Activated gamma-delta T cell (primary cell): ENCODE measurements around the gene AGAP1.

Experiments
- DNase-seq: peaks from one replicate; lab custom pipeline; 2025; lab: John Stamatoyannopoulos, UW

Gene AGAP1

DNA sequence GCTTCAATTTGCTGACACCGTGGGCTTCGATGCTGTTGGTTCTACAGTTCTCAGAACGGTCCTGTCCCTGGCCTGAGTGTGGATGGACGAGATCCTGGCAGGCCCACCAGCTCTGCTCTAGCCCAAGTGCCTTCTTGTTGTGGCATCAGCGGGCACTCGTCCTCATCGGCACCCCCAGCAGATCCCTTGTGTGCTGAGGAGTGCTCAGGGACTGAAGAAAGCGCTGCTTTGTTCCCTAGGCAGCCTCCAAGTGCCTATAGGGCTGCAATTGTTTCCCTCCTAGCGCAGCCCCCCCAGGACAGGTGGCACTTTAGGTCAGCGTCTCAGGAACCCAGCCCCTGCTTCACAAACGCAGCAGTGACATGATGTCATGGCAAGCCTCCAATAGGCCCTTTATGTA, 217.7 kb downstream of the AGAP1 start:
- DNase-seq, result no peak

DNA sequence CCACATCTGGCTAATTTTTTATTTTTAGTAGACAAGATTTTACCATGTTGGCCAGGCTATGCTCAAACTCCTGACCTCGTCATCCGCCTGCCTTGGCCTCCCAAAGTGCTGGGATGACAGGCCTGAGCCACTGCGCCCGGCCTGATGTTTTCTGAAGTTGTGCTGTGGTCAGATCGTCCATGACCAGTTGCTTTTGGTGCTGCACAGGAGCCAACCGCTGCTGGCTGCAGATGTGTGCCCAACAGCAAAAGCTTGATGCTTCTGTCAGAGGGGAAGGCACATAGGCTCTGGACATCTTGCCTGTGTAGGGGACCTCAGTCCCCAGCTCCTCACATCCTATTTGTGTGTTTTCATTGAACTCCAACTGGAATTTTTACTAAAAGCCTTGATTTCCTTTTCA, 218.3 kb downstream of the AGAP1 start:
- DNase-seq, result no peak

DNA sequence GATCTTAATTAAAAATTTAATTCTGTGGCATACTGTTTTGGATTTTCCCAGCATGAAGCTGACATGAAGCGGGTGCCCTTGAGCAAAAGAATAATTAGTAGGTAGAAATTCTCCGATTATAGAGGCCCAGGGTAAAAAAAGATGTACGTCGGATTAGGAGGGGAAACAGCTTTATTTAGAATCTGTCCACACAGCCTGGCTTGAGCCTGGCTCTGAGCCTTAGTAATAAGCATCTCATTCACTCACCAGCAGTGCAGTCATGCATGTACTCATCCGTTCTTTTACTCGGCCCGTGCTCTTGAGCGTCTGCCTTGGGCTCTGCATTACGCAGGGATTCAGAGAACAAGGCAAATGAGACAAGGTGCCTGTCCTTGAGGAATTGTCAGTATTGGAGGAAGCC, 219.3 kb downstream of the AGAP1 start:
- no peak for DNase-seq

DNA sequence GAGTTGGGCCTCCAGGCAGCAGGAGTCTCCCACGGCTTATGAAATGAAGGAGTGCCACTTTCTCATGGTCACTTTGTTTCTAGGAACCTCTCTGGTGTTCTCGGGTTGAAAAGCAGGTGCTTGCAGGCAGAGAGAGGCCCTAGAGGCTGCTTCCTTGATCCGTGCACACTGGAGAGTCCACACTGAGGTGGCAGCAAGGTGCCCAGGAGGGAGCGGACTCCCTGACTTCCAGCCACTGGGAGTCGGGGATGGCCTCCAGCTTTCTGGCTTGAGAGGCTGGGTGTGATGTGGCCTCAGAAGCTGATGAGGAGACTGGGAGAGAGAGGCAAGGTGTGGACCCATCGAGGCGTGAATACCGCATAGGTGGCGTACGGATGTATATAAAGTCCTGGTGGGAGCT, 221.8 kb downstream of the AGAP1 start:
- DNase-seq, result no peak

DNA sequence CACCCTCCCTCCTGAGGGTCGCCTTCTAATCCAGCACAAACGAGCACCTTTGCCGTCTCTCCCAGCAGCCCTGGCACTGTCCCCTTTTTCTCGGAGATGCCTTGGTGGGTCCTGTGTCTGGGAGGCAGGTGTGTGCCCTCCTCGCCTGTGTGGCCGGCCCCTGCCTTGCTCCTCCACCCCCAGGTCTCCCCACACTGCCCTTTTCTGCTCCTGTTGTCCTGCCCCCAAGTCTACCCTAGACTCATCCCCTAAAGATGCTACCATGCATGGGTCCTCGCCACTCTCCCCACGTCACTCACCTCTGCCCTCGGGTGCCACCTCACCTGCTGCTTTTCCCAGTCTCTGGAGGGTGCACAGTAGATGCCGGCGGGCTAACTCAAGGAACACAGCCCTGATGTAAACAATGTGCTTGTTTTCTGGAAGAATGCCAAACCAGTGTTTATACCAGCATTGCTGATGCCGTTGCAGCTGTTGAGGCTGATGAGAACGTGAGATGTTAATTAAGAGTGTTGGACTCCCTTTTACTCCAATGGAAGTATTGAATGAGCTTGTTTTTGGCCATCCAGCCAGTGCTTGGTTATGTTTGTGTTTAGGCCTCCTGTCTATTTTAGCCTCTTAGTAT, 223.1 kb downstream of the AGAP1 start:
- DNase-seq, result no peak

DNA sequence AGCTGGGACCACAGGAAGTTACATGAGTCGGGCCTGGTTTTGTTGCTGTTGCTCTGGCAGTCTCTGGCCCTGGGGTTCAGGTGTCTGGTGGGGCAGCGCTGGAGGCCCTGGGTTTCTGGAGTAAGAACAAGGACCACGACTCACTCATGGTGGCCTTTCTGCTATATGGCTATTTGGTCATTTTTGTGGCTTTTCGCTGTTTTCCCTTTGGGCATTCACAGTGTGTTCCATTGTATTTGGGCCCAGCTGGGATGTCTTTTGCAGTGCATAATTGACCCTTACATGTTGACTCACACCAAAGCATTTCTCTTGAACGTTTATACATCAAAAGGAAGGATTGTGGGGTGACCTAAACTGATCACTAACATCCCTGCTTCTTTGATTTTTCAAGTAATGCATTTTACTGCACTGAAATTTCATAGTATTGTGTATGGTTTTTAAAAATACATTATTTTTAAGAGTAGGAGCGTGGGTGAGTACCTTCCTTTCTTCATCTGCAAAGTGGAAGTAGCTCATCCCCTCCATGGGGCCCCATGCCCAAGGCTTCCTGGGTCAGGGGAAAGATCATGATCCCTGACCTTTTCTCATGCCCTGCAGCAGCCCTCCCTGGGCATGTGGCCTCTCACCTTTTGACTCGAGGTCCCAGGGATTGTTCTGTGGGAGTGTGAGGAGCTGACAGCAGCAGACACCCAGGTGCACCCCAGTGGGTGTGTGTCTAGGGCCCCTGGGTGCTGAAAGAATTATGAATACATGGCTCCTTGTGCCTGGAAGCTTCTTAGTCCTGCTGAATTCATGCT, 225.5 kb downstream of the AGAP1 start:
- DNase-seq, result no peak

DNA sequence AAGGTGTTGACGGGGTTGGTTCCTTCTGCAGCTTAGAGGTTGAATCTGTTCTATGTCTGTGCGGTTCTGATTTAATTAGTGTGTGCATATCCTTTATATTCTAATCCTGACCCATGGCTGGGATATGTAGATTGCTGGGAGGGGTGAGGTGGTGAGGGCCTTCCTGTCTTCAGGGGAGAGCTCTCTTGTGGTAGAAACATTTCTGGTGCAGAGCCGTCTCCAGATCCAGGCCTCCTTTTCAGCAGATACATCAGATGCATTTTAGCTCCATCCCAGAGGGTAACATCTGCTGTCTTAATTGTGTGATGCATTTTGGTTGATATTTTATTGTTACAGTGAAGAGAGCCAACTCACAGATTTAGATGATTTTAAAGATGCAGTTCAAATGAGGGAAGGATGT, 227.8 kb downstream of the AGAP1 start:
- DNase-seq, result no peak

DNA sequence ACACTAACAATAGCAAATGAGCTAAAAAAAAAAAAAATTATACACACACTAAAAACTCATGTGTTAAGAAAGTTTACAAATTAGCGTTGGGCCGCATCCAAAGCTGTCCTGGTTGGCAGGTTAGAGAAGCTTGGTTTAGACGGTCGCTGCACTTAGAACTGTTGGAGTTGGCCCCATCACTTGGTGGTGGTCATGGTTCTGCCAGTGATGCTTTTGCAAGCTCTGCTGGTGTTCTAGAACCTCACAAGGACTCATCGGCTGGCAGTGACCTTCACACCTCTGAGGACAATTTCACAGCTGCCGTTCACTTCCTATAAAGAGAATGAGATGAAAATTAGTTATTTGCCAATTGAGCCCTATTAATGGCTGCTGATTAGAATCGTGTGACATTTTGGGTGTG, 229.0 kb downstream of the AGAP1 start:
- DNase-seq, result no peak

DNA sequence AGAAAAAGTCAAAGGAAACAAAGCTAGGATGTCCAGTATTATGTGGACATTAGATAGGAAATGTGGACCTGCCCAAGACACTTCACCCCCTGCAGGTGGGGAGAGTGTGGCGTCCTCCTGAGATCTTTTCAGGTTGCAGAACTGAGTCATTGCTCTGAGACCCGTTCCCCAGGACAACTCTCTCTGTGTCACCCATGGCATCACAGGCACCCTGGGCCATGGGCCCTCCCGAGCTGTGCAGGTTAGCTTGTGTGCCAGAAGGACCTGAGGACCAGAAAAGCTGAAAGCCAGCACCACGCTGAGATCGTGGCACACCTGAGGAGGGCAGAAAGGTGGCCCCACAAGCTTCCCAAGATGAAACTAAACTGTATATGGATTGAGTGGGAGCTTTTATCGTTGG, 229.5 kb downstream of the AGAP1 start:
- DNase-seq, result no peak

DNA sequence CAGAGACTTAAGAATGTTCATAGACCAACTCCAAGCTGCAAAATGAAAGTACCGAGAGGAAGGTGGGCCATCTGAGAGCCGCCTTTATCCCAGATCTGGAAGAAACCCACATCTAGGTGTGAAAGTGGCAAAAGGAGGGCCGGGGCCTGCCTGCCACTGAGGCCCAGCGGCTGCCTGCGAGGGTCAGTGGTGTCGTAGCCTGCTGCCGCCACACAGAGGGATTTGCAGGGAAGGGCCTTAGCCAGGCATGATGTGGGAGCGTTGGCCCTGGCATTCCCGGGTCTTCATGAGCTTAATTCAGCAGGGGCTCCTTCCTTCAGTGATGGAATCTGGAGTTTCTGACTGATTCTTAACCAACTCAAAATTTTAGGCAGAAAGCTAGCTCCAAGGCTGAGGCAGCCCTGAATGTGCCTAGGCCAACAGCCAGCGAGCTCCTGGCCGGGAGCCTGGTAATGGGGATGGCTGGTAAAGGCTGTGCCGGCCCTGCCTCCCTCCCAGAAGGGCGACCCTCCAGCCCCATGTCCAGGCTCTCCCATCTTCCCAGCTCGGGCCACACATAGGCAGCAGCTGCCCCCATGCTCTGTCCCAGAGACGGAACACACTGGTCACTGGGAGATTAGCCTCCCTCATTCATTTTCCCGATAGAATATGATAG, 230.1 kb downstream of the AGAP1 start:
- no peak for DNase-seq

DNA sequence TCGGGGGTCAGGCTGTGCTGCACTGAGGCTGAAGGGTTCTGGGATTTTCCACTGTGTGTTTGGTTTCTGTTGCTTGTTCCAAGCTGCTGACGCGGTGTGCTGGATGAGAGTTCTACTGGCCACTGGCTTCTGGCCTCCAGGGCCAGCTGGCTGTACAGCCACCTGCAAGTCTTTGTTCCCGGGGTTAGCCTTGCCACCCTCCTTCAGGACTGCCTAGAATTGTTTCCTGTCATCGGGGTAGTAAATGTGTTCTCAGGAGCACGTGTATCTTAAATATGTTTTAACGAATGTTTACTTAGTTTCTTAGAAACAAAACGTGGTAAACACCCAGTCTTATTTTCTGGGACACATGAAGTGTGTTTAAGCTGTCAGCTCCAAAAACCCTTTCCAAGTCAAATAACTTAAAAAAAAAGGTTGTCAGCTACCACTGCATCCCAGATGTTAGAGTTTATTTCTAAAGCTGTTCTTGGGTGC, 231.2 kb downstream of the AGAP1 start:
- no peak for DNase-seq

DNA sequence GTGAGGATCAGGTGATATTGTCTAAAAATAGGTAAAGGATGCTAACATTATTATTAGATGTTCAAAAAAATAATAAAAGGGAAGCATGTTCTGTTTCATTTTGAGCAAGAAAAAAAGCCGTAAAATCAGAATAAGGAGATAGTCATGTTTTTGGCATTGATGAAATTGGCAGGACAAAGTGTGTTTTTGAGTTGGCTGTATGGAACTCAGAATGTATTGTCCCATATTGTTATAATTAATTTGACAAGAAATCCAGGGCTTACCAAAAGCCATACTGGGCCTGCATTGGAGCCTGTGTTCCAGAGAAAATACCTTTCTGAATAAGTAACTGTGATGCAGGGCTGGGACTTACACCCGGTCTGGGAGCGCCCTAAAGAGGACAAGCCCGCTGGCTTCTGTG, 232.0 kb downstream of the AGAP1 start:
- DNase-seq, result no peak

DNA sequence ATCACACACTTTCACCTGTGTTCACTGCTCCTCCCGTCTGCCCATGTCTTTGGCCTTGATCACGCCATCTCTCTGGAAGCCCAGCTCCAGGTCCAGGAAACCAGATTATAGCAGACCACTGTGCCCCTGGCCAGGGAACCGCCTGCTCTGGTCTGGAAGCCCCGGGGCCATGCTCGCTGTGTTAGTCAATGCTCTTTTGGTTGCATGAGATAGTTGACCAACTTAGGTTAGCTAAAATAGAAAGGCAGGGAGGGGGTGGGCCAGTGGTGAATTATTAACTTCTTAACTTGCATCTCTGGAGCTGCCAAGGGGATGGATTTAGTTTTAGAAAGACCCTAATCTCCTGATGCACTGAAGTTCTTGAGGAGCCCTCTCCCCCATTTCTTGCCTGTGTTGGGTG, 232.7 kb downstream of the AGAP1 start:
- DNase-seq, result no peak

DNA sequence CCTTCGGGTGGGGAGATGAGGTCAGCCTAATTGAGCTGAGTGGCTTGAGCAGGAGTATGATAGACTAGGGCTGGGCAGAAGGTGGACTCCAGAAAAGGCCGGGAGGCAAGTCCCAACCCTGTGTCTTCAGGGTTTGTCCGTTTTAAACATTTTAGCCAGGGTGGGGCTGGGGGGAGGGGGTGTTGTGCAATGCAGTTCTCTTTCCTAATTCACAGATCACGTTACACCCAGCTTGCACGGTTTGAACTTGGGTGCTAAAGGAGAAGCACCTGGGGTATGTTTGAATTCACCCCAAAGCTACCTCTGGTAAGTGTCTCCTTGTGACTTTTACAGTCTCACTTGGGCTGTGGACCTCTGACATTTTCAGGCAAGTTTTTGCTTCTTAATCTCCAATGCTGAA, 233.3 kb downstream of the AGAP1 start:
- no peak for DNase-seq

DNA sequence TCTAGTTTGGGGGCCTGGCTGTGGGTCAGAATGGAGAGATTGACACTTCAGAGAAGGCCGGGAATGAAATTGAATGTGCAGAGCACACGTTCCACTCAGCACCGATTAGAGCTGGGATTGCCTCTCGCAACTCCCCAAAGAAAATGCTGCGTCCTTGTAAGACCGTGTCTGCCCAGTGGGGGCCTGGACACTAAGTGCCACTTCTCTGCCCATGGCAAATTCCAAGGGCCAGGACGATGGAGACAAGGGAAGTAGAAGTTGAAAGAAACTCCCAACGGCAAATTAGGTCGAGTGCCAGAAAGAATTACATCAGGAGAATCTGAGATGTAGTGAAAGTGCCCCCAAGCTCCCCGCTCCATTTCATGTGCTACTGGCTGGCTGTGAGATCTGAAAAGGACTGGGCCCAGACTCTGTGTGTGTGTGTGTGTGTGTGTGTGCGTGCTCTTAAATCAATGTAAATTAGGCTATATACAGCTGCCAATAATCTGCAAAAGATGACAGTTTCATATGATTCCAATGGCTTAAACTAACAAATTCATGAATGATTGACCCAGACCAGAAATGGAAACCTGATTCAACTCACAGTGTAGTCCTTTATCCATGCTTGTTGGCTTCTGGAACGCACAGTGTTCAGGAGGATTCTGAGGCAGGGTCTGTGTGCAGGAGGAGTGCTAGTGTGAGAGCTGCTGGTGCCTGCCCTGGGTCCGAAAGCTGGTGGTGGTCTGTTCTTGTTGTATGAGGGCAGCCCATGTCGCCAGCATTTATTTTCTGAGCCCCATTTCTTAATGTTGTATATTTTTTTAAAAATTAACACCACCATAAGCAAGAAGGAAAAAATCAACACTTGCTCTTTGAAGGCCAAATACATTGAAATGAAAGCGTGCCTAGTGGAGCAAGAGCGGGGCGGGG, 234.3 kb downstream of the AGAP1 start:
- no peak for DNase-seq

DNA sequence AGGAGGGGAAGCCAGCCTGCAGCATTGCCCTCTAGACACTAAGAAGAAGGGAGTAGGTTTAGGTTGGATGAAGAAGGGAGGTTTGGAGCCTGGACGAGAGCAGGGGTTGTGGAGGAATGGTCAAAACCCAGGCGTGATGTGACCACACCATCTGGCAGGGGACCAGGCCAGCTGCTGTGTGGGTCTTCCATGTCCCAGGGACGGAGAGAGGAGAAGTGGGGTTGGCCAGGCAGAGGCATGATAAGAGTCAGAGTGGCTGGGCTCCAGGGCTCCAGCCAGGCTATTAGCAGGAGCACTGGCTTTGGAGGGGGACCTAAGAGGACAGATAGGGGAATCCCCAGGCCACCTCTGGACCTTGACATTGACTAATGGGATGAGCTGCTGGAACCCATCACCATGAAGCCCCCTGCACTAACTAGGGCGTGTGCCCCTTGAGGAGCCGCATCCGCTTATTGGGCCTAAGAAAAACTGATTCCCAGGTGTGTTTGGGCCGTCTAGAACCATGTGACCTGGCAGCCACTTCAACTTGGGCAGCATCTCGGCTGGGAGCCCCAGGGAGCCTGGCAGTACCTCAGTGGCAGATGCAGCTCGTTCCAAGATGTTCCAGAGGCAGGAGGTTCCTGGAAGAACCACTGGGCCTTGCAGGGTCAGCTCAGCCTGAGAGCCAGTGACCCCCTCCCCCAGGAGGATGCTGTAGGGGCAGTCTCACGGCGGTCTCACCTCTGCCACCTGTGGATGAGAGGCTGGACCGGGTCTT, 235.1 kb downstream of the AGAP1 start:
- DNase-seq, result no peak

DNA sequence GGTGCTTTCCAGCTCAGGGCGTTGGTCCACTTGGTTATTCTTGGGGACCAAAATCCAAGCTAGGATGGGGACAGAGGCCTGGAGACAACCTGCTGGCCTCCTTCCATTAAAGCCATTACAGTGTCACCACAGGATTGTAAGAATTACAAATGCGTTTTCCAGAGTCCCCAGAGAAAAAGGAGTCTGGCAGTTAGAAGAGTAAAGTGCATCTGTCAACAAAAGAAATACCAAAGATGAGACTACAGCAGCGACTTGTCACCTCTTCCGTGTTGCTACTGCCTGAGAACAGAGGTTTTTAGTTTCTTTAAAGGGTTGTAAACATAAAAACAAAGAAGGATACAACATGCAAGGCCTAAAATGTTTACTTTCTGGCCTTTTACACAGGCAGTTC, 235.7 kb downstream of the AGAP1 start:
- DNase-seq, result no peak

DNA sequence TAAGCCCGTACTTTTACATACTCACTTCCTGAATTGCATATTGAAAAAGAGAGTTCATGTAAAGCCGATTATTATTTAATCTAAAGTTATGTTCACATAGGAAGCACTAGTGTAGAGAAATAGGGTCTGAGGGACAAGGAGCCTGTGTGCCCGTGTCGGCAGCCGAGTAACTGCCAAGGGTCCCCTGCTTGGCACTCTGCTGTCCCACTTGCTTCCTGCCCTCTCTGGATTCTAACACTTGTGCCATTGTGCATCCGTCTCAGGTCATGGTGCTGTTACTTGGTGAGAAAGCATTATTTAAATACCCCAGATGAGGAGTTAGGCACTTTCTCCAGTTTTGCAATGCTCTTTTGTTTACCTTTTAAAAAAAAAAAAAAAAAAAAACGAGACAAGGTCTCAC, 236.3 kb downstream of the AGAP1 start:
- DNase-seq, result no peak

DNA sequence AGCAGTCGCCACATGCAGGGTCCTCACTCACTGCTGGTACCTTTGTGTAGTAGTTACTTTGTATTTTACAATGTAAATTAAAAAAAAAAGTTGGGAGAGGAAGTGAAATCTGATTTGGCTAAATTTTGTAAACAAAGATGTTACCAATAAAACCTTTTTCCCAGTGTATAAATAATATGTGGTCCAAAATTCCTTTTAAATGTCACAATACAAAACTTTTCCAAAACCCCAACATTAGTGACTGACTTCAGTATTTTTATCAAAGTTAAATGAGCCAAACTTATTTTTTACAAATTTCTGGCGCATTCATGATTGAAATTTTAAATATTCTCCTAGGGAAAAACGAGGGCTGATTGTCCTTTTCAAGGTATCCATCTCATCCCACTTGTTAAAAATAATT, 239.9 kb downstream of the AGAP1 start:
- DNase-seq, result no peak

DNA sequence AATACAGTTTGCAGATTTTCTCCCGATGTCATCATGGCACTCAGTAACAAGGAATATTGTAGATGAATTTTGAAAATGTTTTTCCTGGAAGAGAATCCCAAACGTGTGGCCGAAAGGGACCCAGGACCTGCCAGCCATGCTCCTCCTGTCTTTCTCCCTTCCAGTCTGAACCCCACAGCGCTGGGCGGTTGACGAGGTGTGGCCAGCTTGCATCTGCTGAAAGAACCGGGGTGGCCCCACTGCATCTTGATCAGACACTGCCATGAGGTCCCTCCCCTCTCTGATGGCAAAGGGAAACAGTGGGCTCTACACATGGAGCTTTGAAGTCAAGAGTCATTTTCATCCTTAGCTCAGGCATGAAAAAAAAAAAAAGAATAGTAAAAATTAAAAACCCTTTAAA, 240.3 kb downstream of the AGAP1 start:
- DNase-seq, result no peak

DNA sequence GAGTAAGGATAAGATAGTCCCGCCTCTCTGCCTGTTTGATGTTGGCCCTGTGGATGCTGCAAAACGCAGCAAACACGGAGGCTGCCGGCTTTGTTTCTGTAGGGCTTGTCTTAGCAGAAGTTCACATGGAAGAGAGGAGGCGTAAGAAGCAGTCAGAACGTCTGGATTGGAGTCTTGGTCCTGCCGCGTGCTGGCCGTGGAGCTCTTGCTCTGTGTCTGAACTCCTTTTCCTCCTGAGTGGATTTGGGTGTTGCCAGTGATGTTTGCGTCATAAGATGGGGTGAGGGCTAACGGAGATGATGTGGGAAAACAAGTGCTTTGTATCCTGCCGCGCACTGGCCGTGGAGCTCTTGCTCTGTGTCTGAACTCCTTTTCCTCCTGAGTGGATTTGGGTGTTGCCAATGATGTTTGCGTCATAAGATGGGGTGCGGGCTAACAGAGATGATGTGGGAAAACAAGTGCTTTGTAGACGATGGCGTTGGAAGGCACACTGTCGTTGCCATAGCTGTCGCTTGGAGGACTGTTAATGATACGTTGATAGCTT, 240.9 kb downstream of the AGAP1 start:
- no peak for DNase-seq
